A549 (cell line): ENCODE data around the gene TYW3. TPM values are rescaled to one million over a fixed set of nuclear protein-coding genes. Genes with fewer than 3 reads are reported as not detected.

Experiments
- ATAC-seq, 2 experiments: fragments of 200-7000 bp in 1 of 2; fragments of >200 bp in 1 of 2; cut with Nextera tagmentation in 1 of 2; cut with Tn5 transposase in 1 of 2; 3 replicates each; pipeline versions ENCODE4 v1.8.0 to v1.9.1; 2018 to 2020; ENCODE audit warnings: mild to moderate bottlenecking in 1 of 2, moderate library complexity in 1 of 2
- CTCF ChIA-PET: fragments of 300-600 bp; sonication (Branson Sonifier 250); formaldehyde crosslinking; extraction: SDS; loops from one replicate; lab custom pipeline; 2021; ENCODE audit warnings: antibody characterized with exemption, inconsistent platforms; lab: Yijun Ruan, JAX
- POLR2A ChIA-PET: fragments of 350-600 bp; formaldehyde crosslinking; extraction: SDS; loops from one replicate; lab custom pipeline; 2021; ENCODE audit warnings: antibody characterized with exemption, inconsistent platforms; lab: Yijun Ruan, JAX
- DNase-seq, 2 experiments: peaks; one replicate each; pipeline versions ENCODE4 v3.0.0 to v3.0.0-alpha.2; 2011 to 2016; ENCODE audit warnings: low read depth in 1 of 2, low spot score in 1 of 2
- FAIRE-seq: peaks from 2 replicates; lab custom pipeline; 2011; peaks lifted over from hg19 to GRCh38; lab: Jason Lieb, UNC
- H3K27ac ChIP-seq, 2 experiments: fragments of >200 bp; sonication (Bioruptor Twin); formaldehyde crosslinking; 3 replicates each; pipeline ENCODE4 v1.5.1; 2016 to 2017
- H3K4me1 ChIP-seq: fragments of >200 bp; sonication (Bioruptor Twin); formaldehyde crosslinking; 3 replicates; pipeline ENCODE4 v1.6.1; 2016
- H3K4me2 ChIP-seq: fragments of >200 bp; sonication (Bioruptor Twin); formaldehyde crosslinking; 3 replicates; pipeline ENCODE4 v1.6.1; 2016
- H3K4me3 ChIP-seq: fragments of >200 bp; sonication (Bioruptor Twin); formaldehyde crosslinking; 3 replicates; pipeline ENCODE4 v1.5.1; 2016
- H3K9me3 ChIP-seq: fragments of >200 bp; sonication (Bioruptor Twin); formaldehyde crosslinking; 3 replicates; pipeline ENCODE4 v1.6.1; 2016
- BHLHE40 ChIP-seq: IDR thresholded peaks from 2 replicates; pipeline ENCODE4 v1.6.1; 2012; ENCODE audit warnings: low read depth, low read length, inconsistent platforms
- CBX2 ChIP-seq: fragments of 200-600 bp; sonication (generic); IDR thresholded peaks from 2 replicates; pipeline ENCODE4 v1.6.1; 2016; ENCODE audit warnings: low read depth, mild to moderate bottlenecking, borderline replicate concordance
- CBX8 ChIP-seq: fragments of 200-600 bp; sonication (generic); IDR thresholded peaks from 2 replicates; pipeline ENCODE4 v1.6.1; 2016
- CEBPB ChIP-seq, 2 experiments: fragments of >200 bp in 1 of 2; sonication (Bioruptor Twin) in 1 of 2; formaldehyde crosslinking in 1 of 2; IDR thresholded peaks; 2 replicates each; pipeline ENCODE4 v1.6.1; 2012 to 2016
- CHD2 ChIP-seq: fragments of 150-350 bp; IDR thresholded peaks from 2 replicates; pipeline ENCODE4 v1.6.1; 2014; ENCODE audit warnings: low read length; ENCODE audit not compliant: partially characterized antibody
- E2F6 ChIP-seq: IDR thresholded peaks from 2 replicates; pipeline ENCODE4 v1.6.1; 2012; ENCODE audit warnings: low read depth, borderline replicate concordance
- EHF ChIP-seq: fragments of 250-450 bp; sonication (Bioruptor Pico); IDR thresholded peaks from 2 replicates; pipeline ENCODE4 v1.5.0; 2020; ENCODE audit warnings: mild to moderate bottlenecking
- EP300 ChIP-seq, 2 experiments: fragments of >200 bp; sonication (Bioruptor Twin); formaldehyde crosslinking; IDR thresholded peaks; 2 replicates in 1 of 2; 3 replicates in 1 of 2; pipeline ENCODE4 v1.6.1; 2016 to 2017
- FOSB ChIP-seq: fragments of 250-450 bp; sonication (Bioruptor Pico); IDR thresholded peaks from 2 replicates; pipeline ENCODE4 v1.5.0; 2020; ENCODE audit warnings: mild to moderate bottlenecking, moderate library complexity
- HDAC2 ChIP-seq: fragments of 200-600 bp; sonication (generic); IDR thresholded peaks from 2 replicates; pipeline ENCODE4 v1.6.1; 2016
- HES2 ChIP-seq: fragments of >200 bp; sonication (Bioruptor Twin); formaldehyde crosslinking; IDR thresholded peaks from 2 replicates; pipeline ENCODE4 v1.6.1; 2016
- HEYL ChIP-seq: fragments of 250-450 bp; sonication (Bioruptor Pico); IDR thresholded peaks from 2 replicates; pipeline ENCODE4 v1.8.0; 2021; ENCODE audit warnings: mild to moderate bottlenecking, moderate library complexity
- KDM1A ChIP-seq: fragments of 200-600 bp; sonication (generic); IDR thresholded peaks from 2 replicates; pipeline ENCODE4 v1.6.1; 2016; ENCODE audit warnings: low read depth, mild to moderate bottlenecking
- KDM5A ChIP-seq: fragments of 200-600 bp; sonication (generic); IDR thresholded peaks from 2 replicates; pipeline ENCODE4 v1.6.1; 2016; ENCODE audit warnings: antibody characterized with exemption, mild to moderate bottlenecking
- MAFK ChIP-seq: fragments of 450-650 bp; IDR thresholded peaks from 2 replicates; pipeline ENCODE4 v1.6.1; 2014; ENCODE audit not compliant: partially characterized antibody
- MAZ ChIP-seq: fragments of 150-350 bp; IDR thresholded peaks from 2 replicates; pipeline ENCODE4 v1.6.1; 2014; ENCODE audit warnings: antibody characterized with exemption, low read depth, low read length, borderline replicate concordance
- MYC ChIP-seq: IDR thresholded peaks from 2 replicates; pipeline ENCODE4 v1.6.1; 2012; ENCODE audit warnings: mild to moderate bottlenecking, inconsistent platforms, low read length, improper control_type of control experiment, borderline replicate concordance
- NPAS2 ChIP-seq: fragments of 250-450 bp; sonication (Bioruptor Pico); IDR thresholded peaks from 2 replicates; pipeline ENCODE4 v1.8.0; 2022; ENCODE audit warnings: mild to moderate bottlenecking, moderate library complexity, borderline replicate concordance
- NR3C1 ChIP-seq: fragments of >200 bp; sonication (Bioruptor Twin); formaldehyde crosslinking; IDR thresholded peaks from 3 replicates; pipeline ENCODE4 v1.6.1; 2017
- PHF8 ChIP-seq: fragments of 200-600 bp; sonication (generic); IDR thresholded peaks from 2 replicates; pipeline ENCODE4 v1.6.1; 2016; ENCODE audit warnings: low read depth, mild to moderate bottlenecking, antibody characterized with exemption, moderate library complexity, borderline replicate concordance
- RARB ChIP-seq: fragments of 250-450 bp; sonication (Bioruptor Pico); IDR thresholded peaks from 2 replicates; pipeline ENCODE4 v1.8.0; 2021; ENCODE audit warnings: mild to moderate bottlenecking, moderate library complexity
- REST ChIP-seq: fragments of 200-600 bp; sonication (generic); IDR thresholded peaks from 2 replicates; pipeline ENCODE4 v1.6.1; 2016; ENCODE audit warnings: antibody characterized with exemption, mild to moderate bottlenecking, moderate library complexity
- SMC3 ChIP-seq: fragments of >200 bp; sonication (Bioruptor Twin); formaldehyde crosslinking; IDR thresholded peaks from 3 replicates; pipeline ENCODE4 v1.6.1; 2018; ENCODE audit warnings: inconsistent platforms
- TFCP2L1 ChIP-seq: fragments of 250-450 bp; sonication (Bioruptor Pico); IDR thresholded peaks from 2 replicates; pipeline ENCODE4 v1.5.0; 2021; ENCODE audit warnings: mild to moderate bottlenecking
- ZFP36 ChIP-seq: fragments of 450-650 bp; IDR thresholded peaks from 2 replicates; pipeline ENCODE4 v1.6.1; 2014; ENCODE audit warnings: borderline replicate concordance; ENCODE audit not compliant: partially characterized antibody
- WGBS: methylation state at CpG from one replicate; pipeline ENCODE4 v1.1.6; 2017; ENCODE audit errors: missing lambda C conversion rate; 5-methylcytosine and 5-hydroxymethylcytosine counted together
- polyA plus RNA-seq, 4 experiments: library from polyadenylated mRNA; depleted of rRNA in 3 of 4; stranded (reverse); fragments of >200 nt; fragmentation: RNase III in 1 of 4; extraction: RNeasy Plus Mini Kit Qiagen cat#74134 plus additional on column Dnase treatment in 1 of 4; gene quantifications; 2 replicates in 3 of 4; 3 replicates in 1 of 4; pipeline ENCODE4 v1.2.3, GENCODE V29; 2011 to 2017
- TF ChIP-seq, protein P1 (sequence below): fragments of 150-350 bp; IDR thresholded peaks from 2 replicates; pipeline ENCODE4 v1.6.1; 2014; ENCODE audit warnings: low read depth, mild to moderate bottlenecking, low read length
- TF ChIP-seq, protein P2 (sequence below): fragments of 250-450 bp; sonication (Bioruptor Pico); IDR thresholded peaks from 2 replicates; pipeline ENCODE4 v1.5.0; 2020; ENCODE audit warnings: low read depth, mild to moderate bottlenecking, moderate library complexity
- TF ChIP-seq, protein P3 (sequence below): fragments of 250-450 bp; sonication (Bioruptor Pico); IDR thresholded peaks from 2 replicates; pipeline ENCODE4 v1.5.0; 2021; ENCODE audit warnings: mild to moderate bottlenecking, moderate library complexity, borderline replicate concordance
- TF ChIP-seq, protein P4 (sequence below): fragments of >200 bp; sonication (Bioruptor Twin); formaldehyde crosslinking; IDR thresholded peaks from 3 replicates; pipeline ENCODE4 v1.5.1; 2016

The TYW3 gene
- polyA plus RNA-seq, 2 of the 4 experiments (the other 2 are of a cell fraction), result 17.1 to 33.1 TPM

GRCh38 chr1:74729741-74730478, 3.0 kb upstream of the TYW3 start:
- POLR2A ChIA-PET, result no interaction called here
- TF ChIP-seq, protein P1, sequence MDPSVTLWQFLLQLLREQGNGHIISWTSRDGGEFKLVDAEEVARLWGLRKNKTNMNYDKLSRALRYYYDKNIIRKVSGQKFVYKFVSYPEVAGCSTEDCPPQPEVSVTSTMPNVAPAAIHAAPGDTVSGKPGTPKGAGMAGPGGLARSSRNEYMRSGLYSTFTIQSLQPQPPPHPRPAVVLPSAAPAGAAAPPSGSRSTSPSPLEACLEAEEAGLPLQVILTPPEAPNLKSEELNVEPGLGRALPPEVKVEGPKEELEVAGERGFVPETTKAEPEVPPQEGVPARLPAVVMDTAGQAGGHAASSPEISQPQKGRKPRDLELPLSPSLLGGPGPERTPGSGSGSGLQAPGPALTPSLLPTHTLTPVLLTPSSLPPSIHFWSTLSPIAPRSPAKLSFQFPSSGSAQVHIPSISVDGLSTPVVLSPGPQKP, result no peak
- no peak for TF ChIP-seq KDM5A
- peak; percentile 36 to 54; a peak in 2 of 5 replicates for TF ChIP-seq EP300 (IDR thresholded peaks at IDR 0.05)
- TF ChIP-seq KDM1A, result no peak
- no peak for TF ChIP-seq FOSB (CRISPR knock-in tag)
- no peak for TF ChIP-seq CBX8
- no peak for TF ChIP-seq ZFP36
- TF ChIP-seq REST, result no peak
- TF ChIP-seq CBX2, result no peak
- TF ChIP-seq, protein P2, sequence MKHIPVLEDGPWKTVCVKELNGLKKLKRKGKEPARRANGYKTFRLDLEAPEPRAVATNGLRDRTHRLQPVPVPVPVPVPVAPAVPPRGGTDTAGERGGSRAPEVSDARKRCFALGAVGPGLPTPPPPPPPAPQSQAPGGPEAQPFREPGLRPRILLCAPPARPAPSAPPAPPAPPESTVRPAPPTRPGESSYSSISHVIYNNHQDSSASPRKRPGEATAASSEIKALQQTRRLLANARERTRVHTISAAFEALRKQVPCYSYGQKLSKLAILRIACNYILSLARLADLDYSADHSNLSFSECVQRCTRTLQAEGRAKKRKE (CRISPR knock-in tag), result no peak
- no peak for TF ChIP-seq MAZ
- TF ChIP-seq HEYL (CRISPR knock-in tag), result no peak
- TF ChIP-seq BHLHE40, result no peak
- no peak for TF ChIP-seq RARB
- no peak; a peak in 1 of 4 replicates for TF ChIP-seq CEBPB (IDR thresholded peaks at IDR 0.05)
- TF ChIP-seq SMC3, result no peak
- TF ChIP-seq EHF (CRISPR knock-in tag), result no peak
- TF ChIP-seq NR3C1, result no peak
- TF ChIP-seq PHF8, result no peak
- no peak for TF ChIP-seq MAFK
- TF ChIP-seq, protein P3, sequence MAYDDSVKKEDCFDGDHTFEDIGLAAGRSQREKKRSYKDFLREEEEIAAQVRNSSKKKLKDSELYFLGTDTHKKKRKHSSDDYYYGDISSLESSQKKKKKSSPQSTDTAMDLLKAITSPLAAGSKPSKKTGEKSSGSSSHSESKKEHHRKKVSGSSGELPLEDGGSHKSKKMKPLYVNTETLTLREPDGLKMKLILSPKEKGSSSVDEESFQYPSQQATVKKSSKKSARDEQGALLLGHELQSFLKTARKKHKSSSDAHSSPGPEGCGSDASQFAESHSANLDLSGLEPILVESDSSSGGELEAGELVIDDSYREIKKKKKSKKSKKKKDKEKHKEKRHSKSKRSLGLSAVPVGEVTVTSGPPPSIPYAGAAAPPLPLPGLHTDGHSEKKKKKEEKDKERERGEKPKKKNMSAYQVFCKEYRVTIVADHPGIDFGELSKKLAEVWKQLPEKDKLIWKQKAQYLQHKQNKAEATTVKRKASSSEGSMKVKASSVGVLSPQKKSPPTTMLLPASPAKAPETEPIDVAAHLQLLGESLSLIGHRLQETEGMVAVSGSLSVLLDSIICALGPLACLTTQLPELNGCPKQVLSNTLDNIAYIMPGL (CRISPR knock-in tag), result no peak
- TF ChIP-seq TFCP2L1 (CRISPR knock-in tag), result no peak
- no peak for TF ChIP-seq CHD2
- TF ChIP-seq, protein P4, sequence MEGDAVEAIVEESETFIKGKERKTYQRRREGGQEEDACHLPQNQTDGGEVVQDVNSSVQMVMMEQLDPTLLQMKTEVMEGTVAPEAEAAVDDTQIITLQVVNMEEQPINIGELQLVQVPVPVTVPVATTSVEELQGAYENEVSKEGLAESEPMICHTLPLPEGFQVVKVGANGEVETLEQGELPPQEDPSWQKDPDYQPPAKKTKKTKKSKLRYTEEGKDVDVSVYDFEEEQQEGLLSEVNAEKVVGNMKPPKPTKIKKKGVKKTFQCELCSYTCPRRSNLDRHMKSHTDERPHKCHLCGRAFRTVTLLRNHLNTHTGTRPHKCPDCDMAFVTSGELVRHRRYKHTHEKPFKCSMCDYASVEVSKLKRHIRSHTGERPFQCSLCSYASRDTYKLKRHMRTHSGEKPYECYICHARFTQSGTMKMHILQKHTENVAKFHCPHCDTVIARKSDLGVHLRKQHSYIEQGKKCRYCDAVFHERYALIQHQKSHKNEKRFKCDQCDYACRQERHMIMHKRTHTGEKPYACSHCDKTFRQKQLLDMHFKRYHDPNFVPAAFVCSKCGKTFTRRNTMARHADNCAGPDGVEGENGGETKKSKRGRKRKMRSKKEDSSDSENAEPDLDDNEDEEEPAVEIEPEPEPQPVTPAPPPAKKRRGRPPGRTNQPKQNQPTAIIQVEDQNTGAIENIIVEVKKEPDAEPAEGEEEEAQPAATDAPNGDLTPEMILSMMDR, result no peak
- TF ChIP-seq E2F6, result peak; percentile 22; the same call in 1 of the 2 replicates
- no peak for TF ChIP-seq NPAS2
- TF ChIP-seq MYC, result no peak
- TF ChIP-seq HDAC2, result no peak
- TF ChIP-seq HES2, result no peak

More at GRCh38 chr1:74729741-74730478, 3.0 kb upstream of the TYW3 start:
- FAIRE-seq, result no peak
- H3K4me3 ChIP-seq, result peak overlapping the region; percentile 66; the same call in 2 of the 3 replicates
- peaks cover 25% of the 10 kb centered on the region for H3K4me1 ChIP-seq
- peaks cover 24% of the 10 kb centered on the region for H3K9me3 ChIP-seq
- H3K4me2 ChIP-seq, result peak overlapping the region; percentile 96
- DNase-seq, result peak; percentile 44 to 82
- WGBS, result 31% methylated on average over 6 of the region's 6 CpGs
- H3K27ac ChIP-seq, result peak overlapping the region; percentile 84 to 94
- peak; percentile 52 to 58 for ATAC-seq
- CTCF ChIA-PET, result interaction anchor here (1.2 kb wide), 1 partner anchor 41 kb away, joined by 3 read pairs; no protein-coding TSS in a partner anchor
